Right atrium auricular region (tissue), 2 donors: Measurements from ENCODE around the gene CUTC. TPM values are rescaled to one million over a fixed set of nuclear protein-coding genes. Genes with fewer than 3 reads are reported as not detected.

Source experiments
- DNase-seq: peaks from one replicate; pipeline ENCODE4 v3.0.0-alpha.2; 2019; ENCODE audit warnings: low spot score
- H3K27ac ChIP-seq, 2 donors: fragments of 200-600 bp; sonication (generic); 1 replicate in 1 of 2; 2 replicates in 1 of 2; pipeline ENCODE4 v1.5.1; 2016 to 2019
- H3K27me3 ChIP-seq, 2 donors: fragments of 200-600 bp; sonication (generic); one replicate each; pipeline versions ENCODE4 v1.5.1 to v1.6.0; 2017 to 2019
- H3K36me3 ChIP-seq: fragments of 200-600 bp; sonication (generic); one replicate; pipeline ENCODE4 v1.5.1; 2016
- H3K4me1 ChIP-seq, 2 donors: fragments of 200-600 bp; sonication (generic); one replicate each; pipeline versions ENCODE4 v1.5.1 to v1.6.0; 2017 to 2019
- H3K4me3 ChIP-seq, 2 donors: fragments of 200-600 bp; sonication (generic); 1 replicate in 1 of 2; 2 replicates in 1 of 2; pipeline ENCODE4 v1.5.1; 2017 to 2019; ENCODE audit warnings: mild to moderate bottlenecking in 1 of 2, moderate library complexity in 1 of 2
- H3K9me3 ChIP-seq, 2 donors: fragments of 200-600 bp; sonication (generic); one replicate each; pipeline ENCODE4 v1.5.1; 2019
- total RNA-seq, 2 donors: library from RNA; depleted of rRNA; stranded (reverse); fragments of >200 nt; gene quantifications; one replicate each; pipeline ENCODE4 v1.1.0, GENCODE V29; 2016
- TF ChIP-seq, protein P1 (sequence below), 2 donors: fragments of 200-600 bp; sonication (generic); IDR thresholded peaks; one replicate each; pipeline ENCODE4 v1.5.1; 2019; ENCODE audit warnings: antibody characterized with exemption in 2 of 2

CUTC gene
- total RNA-seq, 2 donors from 2014 or later = 29.0 to 37.5 TPM

DNA sequence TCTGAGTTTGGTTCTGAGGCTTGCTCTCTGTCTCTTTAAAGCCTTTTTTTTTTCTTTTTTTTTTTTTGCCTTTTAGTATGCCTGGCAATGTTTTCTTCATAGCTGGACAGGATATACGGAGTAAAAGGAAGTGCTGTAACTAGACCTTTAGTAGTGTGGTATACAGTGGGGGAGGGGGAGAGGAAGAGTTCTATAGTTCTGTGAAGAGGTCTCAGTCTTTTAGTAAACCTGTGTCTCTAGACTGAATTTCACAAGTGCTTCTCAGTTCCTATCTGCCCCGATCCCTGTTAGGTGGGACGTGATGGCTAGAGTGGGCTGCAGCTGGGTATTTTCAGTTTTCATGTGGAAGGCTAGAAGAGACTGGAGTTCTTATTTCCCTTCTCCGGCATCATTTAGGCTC, 47.3 kb downstream of the CUTC start:
- DNase-seq = no peak
- no peaks in the 10 kb centered on the region for H3K27me3 ChIP-seq
- H3K4me1 ChIP-seq = no peaks in the 10 kb centered on the region
- no peaks in the 10 kb centered on the region for H3K9me3 ChIP-seq
- TF ChIP-seq, protein P1, sequence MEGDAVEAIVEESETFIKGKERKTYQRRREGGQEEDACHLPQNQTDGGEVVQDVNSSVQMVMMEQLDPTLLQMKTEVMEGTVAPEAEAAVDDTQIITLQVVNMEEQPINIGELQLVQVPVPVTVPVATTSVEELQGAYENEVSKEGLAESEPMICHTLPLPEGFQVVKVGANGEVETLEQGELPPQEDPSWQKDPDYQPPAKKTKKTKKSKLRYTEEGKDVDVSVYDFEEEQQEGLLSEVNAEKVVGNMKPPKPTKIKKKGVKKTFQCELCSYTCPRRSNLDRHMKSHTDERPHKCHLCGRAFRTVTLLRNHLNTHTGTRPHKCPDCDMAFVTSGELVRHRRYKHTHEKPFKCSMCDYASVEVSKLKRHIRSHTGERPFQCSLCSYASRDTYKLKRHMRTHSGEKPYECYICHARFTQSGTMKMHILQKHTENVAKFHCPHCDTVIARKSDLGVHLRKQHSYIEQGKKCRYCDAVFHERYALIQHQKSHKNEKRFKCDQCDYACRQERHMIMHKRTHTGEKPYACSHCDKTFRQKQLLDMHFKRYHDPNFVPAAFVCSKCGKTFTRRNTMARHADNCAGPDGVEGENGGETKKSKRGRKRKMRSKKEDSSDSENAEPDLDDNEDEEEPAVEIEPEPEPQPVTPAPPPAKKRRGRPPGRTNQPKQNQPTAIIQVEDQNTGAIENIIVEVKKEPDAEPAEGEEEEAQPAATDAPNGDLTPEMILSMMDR (IDR thresholded peaks at IDR 0.05) = no peak
- no peak overlapping the region for H3K27ac ChIP-seq
- no peaks in the 10 kb centered on the region for H3K36me3 ChIP-seq
- no peak overlapping the region for H3K4me3 ChIP-seq

DNA sequence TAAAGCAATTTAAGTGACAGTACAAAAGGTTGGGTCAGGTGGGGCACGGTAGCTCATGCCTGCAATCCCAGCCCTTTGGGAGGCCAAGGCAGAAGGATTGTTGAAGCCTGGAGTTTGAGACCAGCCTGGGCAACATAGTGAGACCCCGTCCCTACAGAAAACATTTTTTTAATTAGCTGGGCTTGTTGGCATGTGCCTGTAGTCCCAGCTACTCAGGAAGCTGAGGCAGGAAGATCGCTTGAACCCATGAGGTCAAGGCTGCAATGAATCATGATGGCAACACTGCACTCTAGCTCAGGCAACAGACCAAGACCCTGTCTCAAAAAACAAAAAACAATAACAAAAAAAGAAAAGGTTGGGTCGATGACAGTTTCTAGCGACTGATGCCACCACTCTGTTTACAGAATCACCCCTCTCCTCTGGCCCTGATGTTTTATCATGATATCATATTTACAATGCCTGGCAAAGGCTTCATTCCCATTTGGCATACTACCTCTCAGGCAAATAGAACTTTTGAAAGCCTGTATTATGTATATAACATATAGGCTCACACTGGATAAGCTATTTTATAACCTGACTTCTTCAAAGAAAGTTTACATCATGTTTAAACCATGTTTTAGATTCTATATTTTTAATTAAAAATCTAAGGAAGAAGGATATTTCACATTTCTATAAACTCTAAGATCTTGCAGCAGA, 49.8 kb downstream of the CUTC start:
- no peak for DNase-seq
- H3K27ac ChIP-seq = no peak overlapping the region

DNA sequence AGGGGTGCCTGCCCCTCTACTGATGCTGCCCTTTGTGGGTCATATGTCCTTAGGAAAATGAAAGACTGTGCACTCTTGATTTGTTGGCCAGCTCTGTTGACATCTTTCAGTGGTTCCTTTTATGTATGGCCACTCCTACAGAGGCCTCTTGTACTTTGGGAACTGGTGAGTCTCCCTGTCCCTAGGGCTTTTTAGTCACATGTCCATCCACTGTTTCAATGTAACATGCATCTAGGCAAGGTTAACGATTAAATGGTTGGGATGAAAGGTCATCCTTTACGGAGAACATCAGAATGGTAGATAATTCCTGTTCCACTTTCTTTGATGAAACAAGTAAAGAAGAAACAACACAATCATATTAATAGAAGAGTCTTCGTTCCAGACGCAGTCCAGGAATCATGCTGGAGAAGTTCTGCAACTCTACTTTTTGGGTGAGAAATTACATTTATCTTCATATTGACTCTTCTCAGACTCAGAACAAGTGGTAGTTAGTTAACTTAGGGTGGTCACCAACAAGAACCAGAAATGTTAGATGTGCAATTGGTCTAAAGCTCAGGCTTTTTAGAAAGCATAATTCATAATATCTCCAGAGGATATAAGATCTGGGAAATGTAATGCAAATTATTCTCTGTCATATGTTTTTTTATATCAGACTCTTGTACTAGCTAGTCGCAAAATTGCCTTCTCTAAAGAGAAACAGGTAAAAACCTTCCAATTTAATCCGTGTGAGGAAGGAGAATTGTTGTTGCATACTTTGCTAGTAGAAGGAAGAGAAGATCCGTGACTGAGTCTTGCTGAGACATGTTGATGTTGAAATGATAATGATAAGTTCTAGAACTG, 50.6 kb downstream of the CUTC start, which contains the start of gene ABCC2:
Gene ABCC2, plus strand, starts transcription at position 194 of the 840 bp plus-strand sequence. Its CDS starts 205 bp downstream, at position 399.
- H3K4me1 ChIP-seq = no peaks in the 10 kb centered on the region
- no peak for DNase-seq
- no peaks in the 10 kb centered on the region for H3K36me3 ChIP-seq
- H3K27me3 ChIP-seq = no peaks in the 10 kb centered on the region
- no peak within 1 kb of the TSS for H3K27ac ChIP-seq
- no peaks in the 10 kb centered on the region for H3K9me3 ChIP-seq
- TF ChIP-seq, protein P1 (IDR thresholded peaks at IDR 0.05) = no peak
- no peak within 1 kb of the TSS for H3K4me3 ChIP-seq

More for the DNA sequence above, 49.8 kb downstream of the CUTC start:
- Histone ChIP-seq H3K4me3 (no peak overlapping the region), H3K27me3 (no peaks in the 10 kb centered on the region), H3K36me3 (no peaks in the 10 kb centered on the region), H3K9me3 (no peaks in the 10 kb centered on the region), H3K4me1 (no peaks in the 10 kb centered on the region)
- TF ChIP-seq, protein P1 (IDR thresholded peaks at IDR 0.05) = no peak

DNA sequence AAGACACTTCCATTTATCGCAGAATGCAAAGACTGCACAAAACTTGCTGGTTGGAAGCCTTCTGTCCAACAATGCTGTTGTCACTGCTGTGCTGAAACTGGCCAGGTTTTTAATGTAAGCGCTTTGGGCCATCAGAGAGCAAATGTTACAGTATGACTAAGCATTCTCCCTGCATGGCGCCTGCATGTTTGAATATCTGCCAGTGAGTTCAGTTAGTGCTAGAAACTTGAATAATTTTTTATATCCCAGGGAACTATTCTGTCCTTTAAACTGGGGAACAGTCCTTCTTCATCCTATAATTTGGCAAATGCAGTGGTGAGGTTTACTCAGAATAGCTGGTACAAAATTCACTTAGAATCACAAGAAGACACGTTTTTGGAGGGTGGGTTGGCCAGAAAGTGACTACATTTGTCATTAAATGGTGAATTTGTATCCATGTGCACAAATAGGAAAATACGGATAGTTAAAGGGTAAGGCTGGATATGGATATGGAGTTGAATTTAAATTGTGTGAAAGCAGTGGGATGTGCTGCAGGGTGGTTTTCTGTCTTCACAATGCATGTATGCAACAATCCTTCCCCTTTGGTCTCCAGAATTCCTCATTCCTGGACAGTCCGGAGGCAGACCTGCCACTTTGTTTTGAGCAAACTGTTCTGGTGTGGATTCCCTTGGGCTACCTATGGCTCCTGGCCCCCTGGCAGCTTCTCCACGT, 52.1 kb downstream of the CUTC start:
- Histone ChIP-seq H3K36me3 (no peaks in the 10 kb centered on the region), H3K4me1 (no peaks in the 10 kb centered on the region), H3K4me3 (no peak overlapping the region), H3K27ac (no peak overlapping the region), H3K9me3 (no peaks in the 10 kb centered on the region), H3K27me3 (no peaks in the 10 kb centered on the region)
- TF ChIP-seq, protein P1 (IDR thresholded peaks at IDR 0.05) = no peak
- no peak for DNase-seq

DNA sequence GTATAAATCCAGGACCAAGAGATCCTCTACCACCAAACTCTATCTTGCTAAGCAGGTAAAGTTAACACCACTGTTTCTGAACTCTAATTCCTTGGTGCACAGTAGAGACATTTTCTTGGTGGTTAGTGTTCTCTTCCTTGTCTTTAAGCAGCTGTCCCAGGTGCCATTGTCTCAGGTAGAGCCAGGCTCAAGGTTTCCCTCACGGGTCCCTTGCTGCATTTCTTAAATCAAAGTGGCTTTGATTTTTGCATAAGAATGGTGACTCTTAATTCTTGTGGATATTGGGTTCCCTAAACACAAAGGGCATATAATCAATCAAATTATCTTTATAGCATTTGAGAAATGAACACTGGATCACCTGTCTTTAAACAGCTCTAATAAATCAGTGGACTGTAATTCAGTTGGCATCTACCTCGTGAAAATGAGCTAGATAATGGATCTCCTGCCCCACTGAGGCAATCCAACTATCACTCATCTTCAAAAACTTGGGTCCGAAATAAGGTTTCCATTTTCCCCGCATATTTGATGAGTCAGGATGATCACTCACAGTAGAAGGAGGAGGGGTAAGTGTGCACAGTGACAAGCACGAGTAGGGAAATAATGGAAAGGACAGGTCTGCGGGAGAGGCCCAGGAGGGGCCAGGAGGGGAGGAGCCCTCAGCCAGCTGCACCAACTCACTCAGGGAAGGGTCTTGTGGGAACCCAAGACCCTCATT, 52.9 kb downstream of the CUTC start:
- DNase-seq = no peak
- Histone ChIP-seq H3K36me3 (no peaks in the 10 kb centered on the region), H3K27me3 (no peaks in the 10 kb centered on the region), H3K4me1 (no peaks in the 10 kb centered on the region), H3K9me3 (no peaks in the 10 kb centered on the region), H3K4me3 (no peak overlapping the region), H3K27ac (no peak overlapping the region)
- TF ChIP-seq, protein P1 (IDR thresholded peaks at IDR 0.05) = no peak
